Choroid plexus epithelial cell (primary cell): ENCODE data around the gene TNFRSF4.
"Not testable (repeated sequence)": the region's sequence is repeated elsewhere in the genome, so short reads cannot be mapped to it uniquely, and the experiment has no call there.

Source experiments
- DNase-seq: peaks from one replicate; pipeline ENCODE4 v3.0.0-alpha.2; 2010; ENCODE audit warnings: low read depth
- H3K4me3 ChIP-seq: 2 replicates; pipeline ENCODE4 v1.5.1; 2011; ENCODE audit warnings: low read depth, mild to moderate bottlenecking, control low read depth, low read length, moderate library complexity
- CTCF ChIP-seq: conservative IDR thresholded peaks from 2 replicates; pipeline ENCODE4 v1.5.1; 2011; ENCODE audit warnings: low read depth, mild to moderate bottlenecking, control low read depth, inconsistent platforms, low read length, moderate library complexity

Gene TNFRSF4

GRCh38 chr1:1253314-1253713 is 39.4 kb upstream of the TNFRSF4 start:
- H3K4me3 ChIP-seq: no peak overlapping the region
- TF ChIP-seq CTCF: no peak
- no peak for DNase-seq

DNA sequence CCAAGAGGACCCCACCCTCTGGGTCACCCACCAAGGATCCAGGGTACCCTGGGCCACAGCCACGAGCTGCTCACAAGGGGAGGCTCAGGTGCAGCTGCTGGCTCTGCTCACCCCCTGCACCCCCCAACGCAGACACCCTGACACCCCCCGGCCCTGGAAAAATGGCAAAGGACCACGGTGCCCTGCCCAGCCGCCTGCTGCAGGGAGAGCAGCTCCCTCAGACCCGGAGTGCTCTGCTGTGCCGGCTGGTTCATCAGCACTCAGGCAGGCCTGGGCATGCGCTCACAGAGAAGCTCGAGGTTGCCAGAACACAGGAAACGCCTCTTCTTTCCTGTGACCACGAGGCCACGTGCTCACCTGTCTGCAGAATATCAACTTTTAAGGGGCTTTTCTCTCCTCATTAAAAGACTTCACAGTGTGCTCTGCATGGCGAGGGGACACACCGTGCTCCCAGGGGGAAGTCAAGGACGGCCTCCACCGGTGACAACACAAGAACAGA is 36.9 kb upstream of the TNFRSF4 start:
- peak; percentile 16 for DNase-seq
- TF ChIP-seq CTCF: no peak
- no peak overlapping the region for H3K4me3 ChIP-seq

DNA sequence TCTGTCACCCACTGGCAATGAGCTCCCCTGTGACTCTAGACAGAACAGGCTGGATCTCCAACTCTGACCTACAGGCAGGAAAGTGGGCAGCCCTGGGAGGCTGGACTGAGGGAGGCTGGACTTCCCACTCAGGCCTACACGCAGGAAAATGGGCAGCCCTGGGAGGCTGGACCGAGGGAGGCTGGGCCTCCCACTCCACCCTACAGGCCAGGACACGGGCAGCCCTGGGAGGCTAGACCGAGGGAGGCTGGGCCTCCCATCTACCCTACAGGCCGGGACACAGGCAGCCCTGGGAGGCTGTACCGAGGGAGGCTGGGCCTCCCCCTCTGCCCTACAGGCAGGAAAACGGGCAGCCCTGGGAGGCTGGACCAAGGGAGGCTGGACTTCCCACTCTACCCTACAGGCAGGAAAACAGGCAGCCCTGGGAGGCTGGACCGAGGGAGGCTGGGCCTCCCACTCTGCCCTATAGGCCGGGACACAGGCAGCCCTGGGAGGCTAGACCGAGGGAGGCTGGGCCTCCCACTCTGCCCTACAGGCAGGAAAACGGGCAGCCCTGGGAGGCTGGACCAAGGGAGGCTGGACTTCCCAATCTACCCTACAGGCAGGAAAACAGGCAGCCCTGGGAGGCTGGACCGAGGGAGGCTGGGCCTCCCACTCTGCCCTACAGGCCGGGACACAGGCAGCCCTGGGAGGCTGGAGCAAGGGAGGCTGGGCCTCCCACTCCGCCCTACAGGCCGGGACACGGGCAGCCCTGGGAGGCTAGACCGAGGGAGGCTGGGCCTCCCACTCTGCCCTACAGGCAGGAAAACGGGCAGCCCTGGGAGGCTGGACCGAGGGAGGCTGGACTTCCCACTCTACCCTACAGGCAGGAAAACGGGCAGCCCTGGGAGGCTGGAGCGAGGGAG is 34.3 kb upstream of the TNFRSF4 start:
- not testable (repeated sequence) for H3K4me3 ChIP-seq, DNase-seq

DNA sequence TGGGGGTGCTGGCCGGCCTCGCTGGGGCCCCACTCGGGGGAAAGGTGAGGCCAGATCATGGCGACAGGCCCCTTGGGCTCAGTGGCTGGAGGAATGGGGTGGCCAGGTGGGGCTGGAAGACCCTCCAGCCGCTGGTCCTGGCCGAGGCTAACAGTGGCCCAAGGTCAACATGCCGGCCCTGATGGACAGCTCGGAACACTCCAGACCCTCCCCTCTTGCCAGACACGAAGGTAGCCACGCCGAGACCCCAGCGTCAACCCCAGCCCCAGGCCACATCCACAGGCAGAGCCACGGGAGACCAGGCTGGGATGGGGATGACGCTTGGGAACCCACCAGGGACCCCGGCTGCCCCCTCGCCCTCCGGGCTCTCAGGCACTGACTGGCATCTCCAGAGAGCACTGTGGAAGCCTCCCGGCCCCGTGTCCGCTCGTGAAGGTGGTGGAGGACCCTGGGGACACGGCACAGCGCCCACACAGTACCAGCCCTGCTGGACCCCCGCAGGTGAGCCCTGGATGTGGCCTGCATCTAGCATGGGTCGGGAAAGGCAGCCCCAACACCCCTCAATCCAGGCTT is 33.5 kb upstream of the TNFRSF4 start:
- TF ChIP-seq CTCF: no peak
- DNase-seq: no peak
- no peak overlapping the region for H3K4me3 ChIP-seq

- H3K4me3 ChIP-seq: no peak within 1 kb of the TSS
- TF ChIP-seq CTCF: no peak
- no peak for DNase-seq
Observed at GRCh38 chr1:1246577-1247340, 32.8 kb upstream of the TNFRSF4 start, which contains the start of gene C1QTNF12. TSS of gene C1QTNF12 (minus strand) at chr1:1246722. CDS start at chr1:1246690, 32 bp downstream.

GRCh38 chr1:1245817-1246576 is 32.0 kb upstream of the TNFRSF4 start:
- no peak for DNase-seq
- H3K4me3 ChIP-seq: no peak overlapping the region
- TF ChIP-seq CTCF: no peak
